Posterior cingulate gyrus (tissue), 11 donors: Measurements from ENCODE around the gene SULT1B1.
"Not testable (repeated sequence)": the region's sequence is repeated elsewhere in the genome, so short reads cannot be mapped to it uniquely, and the experiment has no call there.

ENCODE experiments used
- DNase-seq, 10 donors: peaks; one replicate each; pipeline versions ENCODE4 v3.0.0 to v3.0.0-alpha.2; 2020 to 2021; ENCODE audit warnings: mixed read lengths in 3 of 10
- intact Hi-C: fragments of 100-400 bp; cut with DNase I; formaldehyde crosslinking; loops from one replicate; pipeline ENCODE4 v1.15.1; 2023

Gene SULT1B1

DNA sequence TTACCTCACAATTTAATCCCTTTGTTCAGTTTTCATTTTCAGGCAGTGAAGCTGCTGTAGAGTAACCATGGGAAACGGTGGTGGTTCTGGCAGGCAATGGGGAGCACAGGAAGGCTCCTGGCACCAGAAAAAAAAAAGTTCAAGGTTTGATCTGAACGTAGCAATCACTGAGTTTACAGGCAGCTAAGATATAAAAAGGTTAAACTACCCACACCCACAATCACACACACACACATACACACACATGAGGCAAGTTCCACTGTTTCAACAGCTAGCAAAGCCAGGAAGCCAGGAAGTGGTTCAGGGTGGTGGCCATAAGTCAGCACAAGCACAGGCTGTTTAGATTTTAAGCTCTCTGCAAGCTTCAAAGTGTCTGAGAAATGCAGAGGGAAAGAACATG lies at the start of gene SULT1B1:
TSS of gene SULT1B1 (minus strand) at position 166 of the 400 bp plus-strand sequence. CDS start 5,403 bp downstream, outside the sequence.
- DNase-seq, result peak in 2 of 10 donors; percentile 7 to 40

DNA sequence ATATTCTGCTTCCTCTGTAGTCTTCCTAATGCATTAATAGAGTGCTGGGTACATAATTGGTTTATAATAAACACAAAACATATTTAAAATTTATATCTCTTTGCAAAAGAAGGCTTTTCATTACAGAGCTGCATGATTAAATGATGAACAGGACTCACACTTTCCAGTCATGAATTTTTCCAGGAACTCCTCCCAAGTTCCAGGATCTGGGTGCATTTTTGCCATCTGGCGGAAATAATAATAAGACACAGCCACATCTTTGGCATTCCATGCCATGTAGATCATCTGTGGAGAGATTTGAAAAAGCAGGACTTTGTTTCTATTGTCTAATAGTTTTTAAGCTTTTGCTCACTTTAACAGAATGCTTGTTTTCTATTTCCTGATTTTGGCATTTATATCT lies 40.2 kb upstream of the SULT1B1 start:
- intact Hi-C loops, result no loop called here
- DNase-seq, result no peak

More for the DNA sequence above, at the start of gene SULT1B1:
- intact Hi-C loops, result no loop called here

DNA sequence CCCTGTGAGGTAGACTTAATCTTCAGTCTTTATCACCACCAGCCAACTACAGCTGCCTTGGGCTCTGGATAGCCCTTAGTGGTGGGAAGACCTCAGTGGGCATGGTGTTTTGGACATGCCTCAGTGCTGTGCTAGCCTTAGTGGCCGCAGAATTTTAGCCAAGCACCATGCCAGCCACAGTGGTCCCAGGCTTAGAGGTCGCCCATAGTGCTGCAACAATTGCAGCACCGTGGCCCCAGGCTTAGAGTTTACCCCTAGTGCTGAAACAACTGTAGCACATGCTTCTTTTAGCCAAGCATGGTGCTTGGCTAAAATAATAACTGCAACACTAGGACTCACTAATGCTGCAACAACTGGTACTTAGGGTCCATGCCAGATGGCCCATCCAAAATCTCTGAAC lies 38.9 kb upstream of the SULT1B1 start:
- intact Hi-C loops, result no loop called here
- DNase-seq, result no peak

DNA sequence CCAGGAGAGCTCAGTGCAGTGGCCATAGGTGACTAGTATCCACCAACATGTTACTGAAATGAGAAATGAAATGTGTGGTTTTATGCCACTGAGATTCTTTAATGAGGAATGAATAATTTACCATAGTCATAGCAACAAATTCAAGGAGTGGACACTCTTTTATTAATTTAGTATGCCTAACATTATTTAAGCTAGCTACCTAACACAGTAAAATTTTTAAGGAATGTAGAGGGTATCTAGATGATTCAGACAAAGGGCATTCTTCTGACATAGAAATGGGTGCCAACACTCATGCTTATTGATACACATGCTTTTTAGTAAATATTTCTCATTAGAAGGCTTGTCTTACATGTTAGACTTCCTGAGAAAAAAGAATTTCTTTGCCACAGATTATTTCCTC lies 33.3 kb upstream of the SULT1B1 start:
- no peak for DNase-seq
- intact Hi-C loops, result no loop called here

DNA sequence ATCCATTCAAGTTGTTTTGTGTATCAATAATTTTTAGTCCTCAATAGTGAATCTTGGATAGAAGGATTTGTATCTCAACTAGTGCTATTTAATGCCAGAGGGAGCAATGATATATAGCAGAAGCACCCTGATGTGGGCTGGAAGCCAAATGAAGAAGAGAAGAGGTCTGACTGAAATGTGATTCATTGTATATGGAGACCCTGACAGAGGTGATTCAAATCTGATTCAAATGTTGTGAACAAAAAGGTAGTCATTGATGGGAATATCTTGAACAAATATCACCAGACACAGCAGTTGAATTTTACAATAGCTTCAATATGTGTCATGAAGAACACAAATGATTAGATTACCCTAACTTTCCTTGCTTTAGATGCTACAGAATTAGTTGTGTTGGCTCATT lies 27.5 kb upstream of the SULT1B1 start:
- intact Hi-C loops, result no loop called here

DNA sequence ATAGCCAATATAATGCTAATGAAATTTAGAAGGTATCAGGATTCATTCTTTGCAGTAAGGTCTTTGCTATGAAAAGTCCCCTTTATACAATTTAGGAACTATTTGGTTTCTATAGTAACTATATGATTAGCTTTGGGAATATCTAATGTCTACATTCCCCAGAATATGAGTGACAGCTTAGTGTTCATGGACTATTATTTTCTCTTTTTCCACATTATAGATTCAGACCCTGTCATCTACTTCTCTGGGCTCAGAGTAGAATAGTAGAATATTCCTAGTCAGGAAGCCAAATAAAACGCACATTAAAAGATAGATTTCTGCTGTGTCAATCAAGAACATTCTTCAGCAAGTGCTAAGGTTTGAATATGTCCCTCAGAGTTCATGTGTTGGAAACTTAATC lies 26.1 kb upstream of the SULT1B1 start:
- no peak for DNase-seq
- intact Hi-C loops, result no loop called here

More for the DNA sequence above, 27.5 kb upstream of the SULT1B1 start:
- no peak for DNase-seq

DNA sequence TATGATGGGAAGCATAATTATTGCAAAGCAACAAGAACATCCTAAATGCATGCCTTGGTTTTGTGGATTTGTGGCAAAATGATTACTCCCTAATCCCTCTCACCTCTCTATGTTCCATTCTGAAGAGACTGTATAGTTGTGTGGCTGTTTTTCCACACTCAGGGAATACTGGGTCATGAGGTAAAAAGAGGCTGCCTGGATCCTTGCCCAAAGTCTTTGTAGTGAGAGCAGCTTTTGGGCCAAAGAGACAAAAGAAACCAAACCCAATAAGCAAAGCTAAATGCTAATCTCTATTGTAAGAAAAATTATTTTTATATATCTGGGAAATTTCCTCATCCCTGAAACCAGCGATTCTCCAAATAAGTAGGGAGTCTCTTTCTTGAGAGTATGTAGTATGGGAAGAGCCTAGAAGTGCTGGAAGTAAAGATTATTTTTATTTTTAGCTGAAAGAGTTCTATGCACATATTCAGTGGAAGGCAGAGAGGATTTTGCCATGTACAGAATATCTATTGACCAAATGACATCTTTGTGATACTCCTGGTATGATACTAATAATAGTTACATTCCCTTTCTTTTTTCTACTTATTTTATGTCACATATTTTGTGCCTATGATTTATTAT lies 24.9 kb upstream of the SULT1B1 start:
- intact Hi-C loops, result no loop called here
- no peak for DNase-seq

DNA sequence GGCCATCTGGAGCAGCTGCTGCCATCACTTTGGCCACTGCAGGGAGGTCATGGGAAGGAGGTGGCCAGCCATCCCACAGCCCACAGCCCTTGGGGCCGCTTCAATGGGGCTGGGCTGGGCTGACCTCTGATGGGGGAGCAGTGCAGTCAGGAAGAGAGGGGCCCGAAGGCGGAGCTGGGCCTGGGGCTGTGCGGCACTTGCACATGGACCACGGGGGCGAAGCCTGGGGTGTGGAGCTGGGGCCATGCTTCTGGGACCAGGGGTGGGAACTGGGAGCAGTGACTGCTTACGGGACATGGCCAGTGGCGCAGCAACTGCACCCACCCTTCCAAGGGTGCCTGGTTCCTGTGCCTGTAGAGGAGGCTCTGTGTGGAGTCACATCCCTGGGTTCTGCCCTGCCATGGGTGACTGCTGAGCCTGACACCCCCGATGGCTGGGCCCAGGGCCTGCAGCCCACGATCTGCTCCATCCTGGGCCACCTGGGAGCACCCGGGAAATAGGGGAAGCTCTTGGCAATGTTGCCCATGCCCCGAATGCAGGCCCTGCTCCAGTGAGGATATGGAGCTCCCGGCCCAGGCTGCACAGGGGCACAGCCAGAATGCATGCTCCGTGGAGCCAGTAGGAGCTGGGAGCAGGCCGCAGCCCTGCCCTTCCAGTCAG lies 22.4 kb upstream of the SULT1B1 start:
- DNase-seq, result peak in 2 of 10 donors; percentile 64 to 70
- intact Hi-C loops, result no loop called here

DNA sequence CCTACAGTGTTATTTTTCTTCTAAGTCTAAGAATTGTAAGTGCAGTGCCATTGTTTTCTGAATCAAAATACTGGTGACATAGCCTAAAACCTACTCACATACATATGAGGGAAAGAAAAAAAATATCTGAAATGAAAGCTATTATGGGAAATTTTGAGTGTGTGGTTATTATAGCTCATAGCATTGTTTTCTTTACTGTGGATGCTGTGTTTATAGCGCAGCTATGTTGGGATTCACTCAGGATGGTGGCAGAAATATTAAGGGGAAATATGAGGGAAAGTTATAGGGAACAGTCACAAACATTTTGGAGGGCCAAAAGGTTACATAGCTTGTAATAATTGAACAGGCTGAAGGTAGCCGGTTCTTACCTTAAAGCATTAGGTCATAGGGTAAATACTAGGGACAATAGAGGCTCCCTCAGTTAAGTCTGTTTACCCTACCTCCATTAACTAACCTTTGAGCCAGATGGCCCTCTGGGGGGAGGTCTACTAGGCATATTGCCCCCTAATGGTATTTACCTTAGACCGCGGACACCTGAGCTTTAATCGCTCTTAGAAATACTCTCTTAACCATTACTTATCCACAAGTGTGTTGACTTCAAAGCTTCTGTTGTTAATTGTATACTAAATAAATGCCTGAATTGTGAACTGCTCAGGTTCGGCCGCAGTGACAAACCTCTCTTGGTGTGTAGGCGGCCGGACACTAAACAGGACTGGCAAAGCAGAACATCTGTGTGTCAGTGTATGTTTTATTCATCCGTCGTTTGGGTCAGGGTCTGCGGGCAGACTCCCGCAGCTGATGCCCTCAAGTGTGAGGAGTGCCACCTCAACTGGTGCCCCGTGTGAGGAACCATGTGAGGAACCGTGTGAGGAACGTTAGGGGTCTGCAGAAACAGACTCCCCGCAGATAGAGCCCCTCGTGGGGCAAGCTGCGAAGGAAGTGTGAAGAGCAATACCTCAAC lies 21.3 kb upstream of the SULT1B1 start:
- intact Hi-C loops, result no loop called here
- peak in 1 of 10 donors; percentile 44 for DNase-seq

DNA sequence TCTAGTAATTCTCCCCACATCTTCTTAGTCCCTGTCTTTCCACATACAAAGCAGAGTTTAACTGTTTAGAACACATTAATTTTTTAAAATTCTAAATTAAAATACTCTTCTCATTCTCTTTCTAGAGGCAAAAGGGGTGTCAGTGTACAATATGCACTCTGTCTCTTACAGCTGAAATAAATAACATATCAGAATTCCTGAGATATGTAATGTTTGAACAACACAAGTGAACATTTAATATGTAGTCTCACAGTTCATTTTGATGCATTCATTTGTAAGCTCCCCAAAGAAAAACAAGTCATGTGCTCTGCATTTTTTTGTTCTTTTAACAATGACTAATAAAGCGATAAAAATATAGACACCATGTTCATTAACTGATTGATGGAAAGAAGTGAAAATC lies 19.7 kb upstream of the SULT1B1 start:
- no peak for DNase-seq
- intact Hi-C loops, result no loop called here

DNA sequence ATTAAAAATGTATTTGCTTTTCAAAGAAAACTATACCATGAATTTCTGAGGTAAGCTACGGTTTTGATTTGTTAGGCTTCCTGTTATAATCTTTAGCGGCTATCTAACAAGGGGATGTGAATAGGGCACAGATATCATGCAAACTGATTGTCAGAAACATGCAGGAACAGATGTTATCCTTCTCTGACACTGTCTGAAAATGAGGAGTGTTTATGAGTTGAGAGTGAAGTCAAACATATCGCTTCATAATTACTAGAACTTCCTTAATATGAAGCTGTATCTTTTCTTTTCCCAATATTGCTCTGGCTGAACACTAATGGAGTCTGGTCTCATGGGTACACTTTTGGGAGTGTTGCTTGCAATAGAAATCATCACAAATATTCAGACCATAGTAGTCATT lies 16.3 kb upstream of the SULT1B1 start:
- no peak for DNase-seq
- intact Hi-C loops, result no loop called here

DNA sequence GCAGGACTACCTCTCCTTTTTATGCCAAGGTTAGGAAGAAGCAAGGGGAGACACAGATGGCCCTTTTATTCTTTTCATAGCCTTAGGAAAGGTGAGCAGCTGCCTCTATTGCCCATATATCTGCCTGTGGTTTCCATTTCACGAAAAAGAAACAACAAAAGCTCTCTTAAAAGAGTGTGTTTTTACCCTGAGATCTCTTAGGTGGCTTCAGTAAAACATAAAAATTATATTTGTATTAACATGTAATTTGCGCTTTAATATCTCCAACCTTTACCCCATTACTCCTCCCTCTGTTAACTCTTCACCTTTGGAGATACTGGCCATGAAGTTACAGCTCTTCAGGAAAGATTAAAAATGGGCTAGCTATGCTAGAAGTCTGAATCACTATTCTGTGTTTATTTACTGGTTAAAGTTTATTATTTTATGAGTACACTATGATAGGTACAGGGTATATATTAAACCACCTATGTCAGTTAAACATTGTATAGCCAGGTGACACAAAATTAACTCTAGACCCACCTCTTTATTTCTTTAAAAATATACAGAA lies 15.0 kb upstream of the SULT1B1 start:
- intact Hi-C loops, result no loop called here
- no peak for DNase-seq

DNA sequence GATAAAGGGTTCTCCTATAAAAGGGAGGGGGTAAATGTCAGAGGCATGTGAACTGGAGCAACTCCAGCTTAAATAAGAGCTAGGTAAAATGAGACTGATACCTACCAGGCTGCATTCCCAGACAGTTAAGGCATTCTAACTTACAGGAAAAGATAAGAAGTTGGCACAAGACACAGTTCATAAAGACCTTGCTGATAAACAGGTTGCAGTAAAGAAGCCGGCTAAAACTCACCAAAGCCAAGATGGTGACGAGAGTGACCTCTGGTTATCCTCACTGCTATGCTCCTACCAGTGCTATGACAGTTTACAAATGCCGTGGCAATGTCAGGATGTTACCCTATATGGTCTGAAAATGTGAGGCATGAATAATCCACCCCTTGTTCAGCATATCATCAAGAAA lies 13.1 kb upstream of the SULT1B1 start:
- no peak for DNase-seq

DNA sequence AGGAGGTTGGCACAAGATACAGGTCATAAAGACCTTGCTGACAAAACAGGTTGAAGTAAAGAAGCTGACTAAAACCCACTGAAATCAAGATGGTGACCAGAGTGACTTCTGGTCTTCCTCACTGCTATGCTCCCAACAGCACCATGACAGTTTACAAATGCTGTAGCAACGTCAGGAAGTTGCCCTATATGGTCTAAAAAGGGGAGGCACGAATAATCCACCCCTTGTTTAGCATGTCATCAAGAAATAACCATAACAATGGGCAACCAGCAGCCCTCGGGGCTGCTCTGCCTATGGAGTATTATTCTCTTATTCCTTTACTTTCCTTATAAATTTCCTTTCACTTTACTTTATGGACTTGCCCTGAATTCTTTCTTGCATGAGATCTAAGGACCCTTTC lies 8.1 kb upstream of the SULT1B1 start:
- DNase-seq, intact Hi-C loops: not testable (repeated sequence)

More for the DNA sequence above, 13.1 kb upstream of the SULT1B1 start:
- intact Hi-C loops, result no loop called here

DNA sequence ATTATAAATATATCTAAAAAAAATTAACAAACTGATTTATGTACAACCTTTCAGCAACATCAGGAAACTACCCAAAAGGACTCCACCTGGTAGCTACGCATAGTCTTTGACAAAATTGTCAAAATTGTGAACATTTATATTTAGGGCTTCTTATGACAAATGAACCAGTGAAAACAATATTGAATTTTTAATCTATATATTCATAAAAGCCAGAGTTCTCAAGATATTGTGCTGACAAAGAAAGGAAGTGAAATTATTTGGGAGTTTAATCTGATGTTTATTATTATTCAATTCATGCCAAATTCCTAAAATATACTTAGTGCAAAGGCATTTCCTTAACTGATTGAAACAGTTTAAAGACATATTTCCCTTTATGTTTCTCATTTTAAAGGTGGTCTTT lies 5.3 kb upstream of the SULT1B1 start:
- no peak for DNase-seq
- intact Hi-C loops, result no loop called here

DNA sequence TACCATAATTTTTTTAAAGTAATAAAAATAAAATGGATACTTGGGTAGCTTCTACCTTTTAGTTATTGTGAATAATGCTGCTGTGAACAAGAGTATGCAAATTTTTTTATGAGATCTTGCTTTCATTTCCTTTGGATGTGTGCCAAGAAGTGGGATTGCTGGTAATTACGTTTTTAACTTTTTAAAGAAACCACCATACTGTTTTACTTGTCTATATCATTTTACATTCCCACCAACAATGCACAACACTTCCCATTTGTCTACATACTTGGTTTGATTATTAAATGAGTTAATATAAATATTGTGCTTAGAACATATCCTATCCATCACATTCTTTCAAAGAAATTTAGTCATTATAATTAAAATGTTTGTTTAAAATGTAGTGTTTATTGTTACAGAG lies 3.9 kb upstream of the SULT1B1 start:
- DNase-seq, result no peak
- intact Hi-C loops, result no loop called here

DNA sequence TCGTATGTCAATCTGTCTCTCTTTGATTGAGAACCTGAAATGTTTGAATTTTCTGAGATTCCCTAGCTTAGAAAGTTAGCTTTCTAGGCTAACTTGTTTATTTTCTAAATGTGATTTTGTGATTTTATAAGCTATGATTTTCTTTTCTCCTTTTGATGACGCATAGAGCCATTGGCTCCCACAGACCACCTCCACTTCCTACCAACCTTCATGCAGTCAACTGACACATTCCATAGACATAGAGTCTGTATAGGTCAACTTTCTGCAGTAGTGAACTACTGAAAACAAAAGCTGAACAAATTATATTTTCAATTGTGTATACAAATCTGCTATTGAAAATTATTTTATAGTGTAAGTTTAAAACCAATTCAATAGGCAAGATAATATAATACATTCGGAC lies 2.8 kb upstream of the SULT1B1 start:
- DNase-seq, result no peak
- intact Hi-C loops, result no loop called here

DNA sequence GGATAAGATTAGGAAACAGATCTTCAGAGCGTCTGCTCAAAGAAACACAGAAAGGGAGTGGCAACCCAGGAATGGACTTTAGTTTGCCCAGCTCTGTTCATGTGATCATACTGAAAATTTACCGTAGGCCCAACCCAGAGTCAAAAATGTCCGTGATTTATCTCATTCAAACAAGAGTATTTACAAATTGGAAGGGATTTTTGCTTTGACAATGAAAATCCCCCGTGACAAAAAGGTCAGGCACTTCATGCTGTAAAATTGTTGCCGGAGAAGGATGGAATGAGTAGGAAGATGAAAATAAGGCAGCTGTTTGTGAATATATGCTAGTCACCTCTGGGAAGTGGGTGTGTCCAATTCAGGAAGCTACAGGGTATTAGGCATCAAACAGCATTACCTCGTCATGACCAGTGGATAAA lies 1.2 kb downstream of the SULT1B1 start:
- no peak for DNase-seq
- intact Hi-C loops, result no loop called here

DNA sequence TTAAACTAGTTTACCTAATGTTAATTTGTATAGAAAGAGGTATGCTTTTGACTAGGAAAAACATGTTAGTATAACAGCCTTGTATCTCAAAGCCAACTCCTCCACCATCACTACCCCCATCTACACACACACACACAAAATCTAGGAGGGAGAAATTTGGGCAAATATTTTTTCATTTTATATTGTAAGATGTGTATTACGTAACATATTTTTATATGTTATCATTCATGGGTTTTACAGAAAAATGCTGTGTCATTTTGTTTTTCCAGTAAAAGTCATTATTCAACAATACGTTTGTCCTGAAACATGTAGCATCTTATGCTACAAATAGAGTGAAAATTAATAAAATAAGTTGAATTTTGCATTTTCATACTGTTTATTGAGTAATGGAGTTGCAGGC lies 3.0 kb downstream of the SULT1B1 start:
- intact Hi-C loops, result no loop called here
- DNase-seq, result no peak

DNA sequence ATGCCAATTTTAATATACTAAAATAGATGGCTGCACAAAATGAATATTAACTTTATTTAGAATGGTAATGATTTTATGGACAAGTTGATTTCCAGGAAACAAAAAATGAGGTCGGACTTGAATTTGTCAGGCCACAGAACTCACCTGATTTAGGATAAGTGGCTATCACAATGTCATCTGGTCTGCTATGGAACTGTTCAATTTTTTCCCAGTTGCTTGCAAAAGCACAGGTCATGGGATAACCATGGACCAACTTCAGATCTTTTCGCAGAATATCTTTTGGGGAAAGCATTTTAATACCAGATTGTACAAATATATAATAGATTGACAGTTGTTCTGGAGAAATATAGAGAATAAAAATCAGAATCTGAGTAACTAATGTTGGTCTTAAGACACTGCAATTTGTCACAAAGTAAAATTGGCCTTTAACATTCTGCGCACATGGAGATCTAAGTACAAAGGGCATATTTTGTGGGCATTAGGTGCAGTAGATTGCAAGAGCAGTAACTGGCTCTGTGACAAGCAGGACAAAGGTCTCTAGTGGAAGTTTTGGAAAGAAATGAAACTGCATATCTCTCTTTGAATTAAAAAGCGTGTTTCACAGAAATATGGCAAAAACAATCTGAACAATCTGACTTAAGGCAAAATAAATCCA lies 5.4 kb downstream of the SULT1B1 start:
- intact Hi-C loops, result no loop called here
- DNase-seq, result no peak

DNA sequence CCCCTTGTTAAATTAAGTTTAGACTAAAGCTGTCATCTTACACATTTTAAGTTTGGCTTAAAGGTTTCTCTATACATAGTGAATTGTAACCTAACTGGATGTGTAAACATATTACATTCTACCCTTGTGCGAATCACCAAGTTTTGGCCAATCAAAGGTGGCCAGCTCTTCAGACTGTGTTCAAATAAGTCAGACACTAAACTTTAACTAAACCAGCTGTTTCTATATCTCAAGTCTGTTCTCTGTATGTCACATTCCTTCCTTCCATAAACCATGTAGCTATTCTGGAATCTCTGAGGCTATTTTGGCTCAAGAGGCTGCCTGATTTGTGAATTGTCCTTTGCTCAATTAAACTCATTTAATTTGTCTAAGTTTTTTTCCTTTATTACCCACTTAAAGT lies 6.7 kb downstream of the SULT1B1 start:
- intact Hi-C loops, result no loop called here
- no peak for DNase-seq
